Activated T-cell treated with anti-CD3 and anti-CD28 coated beads, Interleukin-2, amount 50 U/mL, for 24 hours (primary cell): ENCODE measurements around the gene ATP1A2.
"Not testable (repeated sequence)": the region's sequence is repeated elsewhere in the genome, so short reads cannot be mapped to it uniquely, and the experiment has no call there.

Source experiments
- DNase-seq: peaks from one replicate; pipeline ENCODE4 v3.0.0-alpha.2; 2020
- H3K27ac Mint-ChIP-seq: 2 replicates; pipeline ENCODE4 v1.8.0; 2020; ENCODE audit warnings: mild to moderate bottlenecking, mixed read lengths
- H3K27me3 Mint-ChIP-seq: 2 replicates; pipeline ENCODE4 v1.8.0; 2020; ENCODE audit warnings: mixed read lengths
- H3K36me3 Mint-ChIP-seq: 2 replicates; pipeline ENCODE4 v1.8.0; 2020; ENCODE audit warnings: low read depth, mixed read lengths
- H3K4me1 Mint-ChIP-seq: 2 replicates; pipeline ENCODE4 v1.8.0; 2020; ENCODE audit warnings: low read depth, mixed read lengths
- H3K4me3 Mint-ChIP-seq: 2 replicates; pipeline ENCODE4 v1.8.0; 2020; ENCODE audit warnings: mild to moderate bottlenecking, moderate library complexity, mixed read lengths
- H3K9me3 Mint-ChIP-seq: 2 replicates; pipeline ENCODE4 v1.8.0; 2020; ENCODE audit warnings: mixed read lengths

The ATP1A2 gene

DNA sequence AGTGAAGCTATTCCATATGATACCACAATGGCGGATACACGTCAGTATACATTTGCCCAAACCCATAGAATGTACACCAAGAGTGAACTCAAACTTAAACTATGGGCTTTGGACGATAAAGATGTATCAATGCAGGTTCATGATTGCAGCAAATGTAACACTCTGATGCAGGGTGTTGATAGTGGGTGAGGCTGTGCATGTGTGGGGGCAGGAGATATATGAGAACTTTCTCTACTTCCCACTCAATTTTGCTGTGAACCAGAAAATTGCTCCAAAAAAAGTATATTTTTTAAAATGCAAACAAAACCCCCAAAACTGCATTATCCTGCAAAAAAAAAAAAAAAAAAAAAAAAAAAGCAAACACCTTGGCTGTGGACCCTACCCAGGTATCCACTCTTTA, 3.4 kb downstream of the ATP1A2 start:
- Mint-ChIP-seq H3K27ac (no peak overlapping the region), H3K4me1 (no peaks in the 10 kb centered on the region), H3K9me3 (no peaks in the 10 kb centered on the region), H3K36me3 (no peaks in the 10 kb centered on the region), H3K27me3 (peaks cover 22% of the 10 kb centered on the region), H3K4me3 (no peak overlapping the region)
- DNase-seq = no peak

DNA sequence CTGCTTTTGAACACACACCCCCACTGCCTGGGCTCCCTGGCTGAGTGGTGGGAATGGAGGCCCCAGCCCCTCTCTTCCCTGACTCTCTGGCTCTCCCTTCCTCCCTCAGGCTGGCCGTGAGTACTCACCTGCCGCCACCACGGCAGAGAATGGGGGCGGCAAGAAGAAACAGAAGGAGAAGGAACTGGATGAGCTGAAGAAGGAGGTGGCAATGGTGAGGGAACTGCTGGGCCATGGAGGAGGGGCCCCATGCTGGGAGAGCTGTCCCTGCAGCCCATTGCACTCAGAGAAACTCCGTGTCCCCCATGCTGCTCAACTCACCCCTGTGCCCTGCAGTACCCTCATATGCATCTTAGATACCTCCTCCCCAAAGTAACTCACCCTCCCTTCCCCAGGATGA, 5.2 kb downstream of the ATP1A2 start:
- Mint-ChIP-seq H3K27me3 (peaks cover 20% of the 10 kb centered on the region), H3K27ac (no peak overlapping the region), H3K9me3 (no peaks in the 10 kb centered on the region), H3K4me3 (no peak overlapping the region), H3K36me3 (no peaks in the 10 kb centered on the region), H3K4me1 (no peaks in the 10 kb centered on the region)
- DNase-seq = no peak

- H3K27ac Mint-ChIP-seq = no peak overlapping the region
- H3K4me1 Mint-ChIP-seq = no peaks in the 10 kb centered on the region
- H3K4me3 Mint-ChIP-seq = no peak overlapping the region
- peaks cover 16% of the 10 kb centered on the region for H3K27me3 Mint-ChIP-seq
- no peaks in the 10 kb centered on the region for H3K36me3 Mint-ChIP-seq
- DNase-seq = no peak
- no peaks in the 10 kb centered on the region for H3K9me3 Mint-ChIP-seq
These were observed 5.8 kb downstream of the ATP1A2 start for GRCh38 chr1:160121388-160121787.

DNA sequence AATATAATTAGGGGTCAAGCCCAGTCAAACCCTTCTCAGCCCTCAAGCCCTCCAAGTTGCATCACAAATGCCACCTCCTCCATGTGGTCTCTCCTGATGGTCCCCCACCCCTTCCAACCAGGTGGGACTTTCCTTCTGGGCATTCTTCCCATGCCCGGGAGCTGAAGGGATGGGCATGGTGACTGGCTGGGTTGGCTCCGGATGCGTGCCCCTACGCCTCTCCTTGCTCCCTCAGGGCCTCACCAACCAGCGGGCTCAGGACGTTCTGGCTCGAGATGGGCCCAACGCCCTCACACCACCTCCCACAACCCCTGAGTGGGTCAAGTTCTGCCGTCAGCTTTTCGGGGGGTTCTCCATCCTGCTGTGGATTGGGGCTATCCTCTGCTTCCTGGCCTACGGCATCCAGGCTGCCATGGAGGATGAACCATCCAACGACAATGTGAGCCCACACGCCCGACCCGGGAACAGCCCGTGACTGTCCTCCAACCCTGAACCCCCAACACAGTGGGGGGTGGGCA, 7.5 kb downstream of the ATP1A2 start:
- Mint-ChIP-seq H3K27me3 (peaks cover 4% of the 10 kb centered on the region), H3K9me3 (no peaks in the 10 kb centered on the region), H3K36me3 (no peaks in the 10 kb centered on the region), H3K4me1 (no peaks in the 10 kb centered on the region), H3K27ac (no peak overlapping the region), H3K4me3 (no peak overlapping the region)
- no peak for DNase-seq

DNA sequence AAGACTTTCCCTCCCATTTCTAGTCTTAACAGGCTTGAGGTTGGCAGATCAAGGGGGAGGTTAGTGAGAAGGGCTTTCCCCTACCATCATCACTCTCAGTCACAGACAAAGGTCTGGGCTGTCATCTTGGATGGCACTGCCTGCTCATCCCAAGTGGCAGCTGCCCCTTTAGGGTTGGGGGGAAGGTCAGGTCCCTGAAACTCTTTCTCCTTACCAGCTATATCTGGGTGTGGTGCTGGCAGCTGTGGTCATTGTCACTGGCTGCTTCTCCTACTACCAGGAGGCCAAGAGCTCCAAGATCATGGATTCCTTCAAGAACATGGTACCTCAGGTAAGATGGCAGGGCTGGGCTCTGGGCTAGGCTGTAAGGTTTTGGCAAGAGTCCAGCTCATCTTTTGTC, 8.2 kb downstream of the ATP1A2 start:
- DNase-seq = no peak
- no peaks in the 10 kb centered on the region for H3K36me3 Mint-ChIP-seq
- no peaks in the 10 kb centered on the region for H3K27me3 Mint-ChIP-seq
- H3K4me1 Mint-ChIP-seq = no peaks in the 10 kb centered on the region
- H3K4me3 Mint-ChIP-seq = no peak overlapping the region
- H3K9me3 Mint-ChIP-seq = no peaks in the 10 kb centered on the region
- no peak overlapping the region for H3K27ac Mint-ChIP-seq

GRCh38 chr1:160124705-160125478, 9.3 kb downstream of the ATP1A2 start:
- no peaks in the 10 kb centered on the region for H3K9me3 Mint-ChIP-seq
- H3K4me1 Mint-ChIP-seq = no peaks in the 10 kb centered on the region
- no peak overlapping the region for H3K4me3 Mint-ChIP-seq
- no peaks in the 10 kb centered on the region for H3K27me3 Mint-ChIP-seq
- DNase-seq = no peak
- H3K27ac Mint-ChIP-seq = no peak overlapping the region
- no peaks in the 10 kb centered on the region for H3K36me3 Mint-ChIP-seq

GRCh38 chr1:160125746-160126145, 10.2 kb downstream of the ATP1A2 start:
- H3K4me3 Mint-ChIP-seq = no peak overlapping the region

GRCh38 chr1:160126342-160126741, 10.8 kb downstream of the ATP1A2 start:
- H3K27ac Mint-ChIP-seq = not testable (repeated sequence)

More at GRCh38 chr1:160125746-160126145, 10.2 kb downstream of the ATP1A2 start:
- H3K27me3 Mint-ChIP-seq = peaks cover 3% of the 10 kb centered on the region
- no peak overlapping the region for H3K27ac Mint-ChIP-seq
- no peaks in the 10 kb centered on the region for H3K9me3 Mint-ChIP-seq
- H3K4me1 Mint-ChIP-seq = no peaks in the 10 kb centered on the region
- DNase-seq = no peak
- no peaks in the 10 kb centered on the region for H3K36me3 Mint-ChIP-seq

DNA sequence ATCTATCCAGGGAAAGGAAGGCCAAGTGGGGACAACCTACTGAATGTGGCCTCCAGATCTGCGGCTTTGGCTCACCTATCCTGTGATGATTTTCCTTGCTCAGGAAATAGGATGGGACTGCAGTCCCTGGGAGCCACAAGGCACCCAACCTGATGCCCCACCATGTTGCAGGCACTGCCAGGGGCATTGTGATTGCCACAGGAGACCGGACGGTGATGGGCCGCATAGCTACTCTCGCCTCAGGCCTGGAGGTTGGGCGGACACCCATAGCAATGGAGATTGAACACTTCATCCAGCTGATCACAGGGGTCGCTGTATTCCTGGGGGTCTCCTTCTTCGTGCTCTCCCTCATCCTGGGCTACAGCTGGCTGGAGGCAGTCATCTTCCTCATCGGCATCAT, 11.8 kb downstream of the ATP1A2 start:
- Mint-ChIP-seq H3K27ac (no peak overlapping the region), H3K4me3 (no peak overlapping the region), H3K4me1 (no peaks in the 10 kb centered on the region), H3K36me3 (no peaks in the 10 kb centered on the region), H3K9me3 (no peaks in the 10 kb centered on the region), H3K27me3 (peaks cover 8% of the 10 kb centered on the region)
- DNase-seq = no peak

More at GRCh38 chr1:160126342-160126741, 10.8 kb downstream of the ATP1A2 start:
- not testable (repeated sequence) for H3K4me1 Mint-ChIP-seq, H3K27me3 Mint-ChIP-seq, H3K9me3 Mint-ChIP-seq, DNase-seq, H3K4me3 Mint-ChIP-seq, H3K36me3 Mint-ChIP-seq

DNA sequence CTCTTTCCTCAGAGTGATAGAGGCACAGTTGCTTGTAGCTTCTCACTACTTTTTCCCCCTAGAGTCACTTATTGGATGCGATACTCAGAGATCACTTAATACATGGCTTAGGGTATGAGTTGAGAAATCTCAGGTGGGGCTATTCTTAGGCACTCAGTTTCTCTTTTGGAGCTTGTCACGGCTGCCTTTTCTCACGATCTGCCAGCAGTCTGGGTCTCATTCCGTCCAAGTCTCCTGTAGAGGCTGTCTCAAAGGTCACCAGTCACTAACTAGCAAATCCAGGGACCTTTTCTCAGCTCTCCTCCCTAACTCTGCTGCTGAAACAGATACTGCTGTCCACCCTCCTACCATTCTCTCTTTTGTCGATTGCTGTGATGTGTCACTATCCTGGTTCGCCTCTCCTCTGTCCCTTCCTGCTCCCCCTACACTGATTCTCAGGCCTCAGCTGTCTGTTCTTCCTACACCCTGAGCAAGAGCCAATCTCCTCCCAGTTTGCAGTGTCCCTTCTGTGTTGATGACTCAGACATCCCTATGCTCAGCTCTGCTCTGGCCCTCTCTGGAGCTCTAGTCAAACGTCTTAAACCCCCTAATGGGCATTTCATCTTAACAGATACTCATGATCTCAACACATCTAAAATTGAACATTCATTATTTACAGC, 12.4 kb downstream of the ATP1A2 start:
- H3K27me3 Mint-ChIP-seq = peaks cover 8% of the 10 kb centered on the region

DNA sequence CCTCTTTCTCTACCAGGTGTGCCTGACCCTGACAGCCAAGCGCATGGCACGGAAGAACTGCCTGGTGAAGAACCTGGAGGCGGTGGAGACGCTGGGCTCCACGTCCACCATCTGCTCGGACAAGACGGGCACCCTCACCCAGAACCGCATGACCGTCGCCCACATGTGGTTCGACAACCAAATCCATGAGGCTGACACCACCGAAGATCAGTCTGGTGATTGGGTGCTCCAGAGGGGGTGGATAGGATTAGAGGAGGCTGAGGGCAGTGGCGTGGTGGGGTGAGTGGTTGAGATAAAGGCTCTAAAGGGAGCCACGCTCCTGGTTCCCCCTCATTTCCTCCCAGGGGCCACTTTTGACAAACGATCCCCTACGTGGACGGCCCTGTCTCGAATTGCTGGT, 13.1 kb downstream of the ATP1A2 start:
- H3K36me3 Mint-ChIP-seq = no peaks in the 10 kb centered on the region
- DNase-seq = no peak
- H3K27ac Mint-ChIP-seq = no peak overlapping the region
- peaks cover 8% of the 10 kb centered on the region for H3K27me3 Mint-ChIP-seq
- no peak overlapping the region for H3K4me3 Mint-ChIP-seq
- H3K9me3 Mint-ChIP-seq = no peaks in the 10 kb centered on the region
- H3K4me1 Mint-ChIP-seq = no peaks in the 10 kb centered on the region

More for the DNA sequence above, 12.4 kb downstream of the ATP1A2 start:
- Mint-ChIP-seq H3K36me3 (no peaks in the 10 kb centered on the region), H3K27ac (no peak overlapping the region), H3K4me1 (no peaks in the 10 kb centered on the region), H3K4me3 (no peak overlapping the region), H3K9me3 (no peaks in the 10 kb centered on the region)
- no peak for DNase-seq

DNA sequence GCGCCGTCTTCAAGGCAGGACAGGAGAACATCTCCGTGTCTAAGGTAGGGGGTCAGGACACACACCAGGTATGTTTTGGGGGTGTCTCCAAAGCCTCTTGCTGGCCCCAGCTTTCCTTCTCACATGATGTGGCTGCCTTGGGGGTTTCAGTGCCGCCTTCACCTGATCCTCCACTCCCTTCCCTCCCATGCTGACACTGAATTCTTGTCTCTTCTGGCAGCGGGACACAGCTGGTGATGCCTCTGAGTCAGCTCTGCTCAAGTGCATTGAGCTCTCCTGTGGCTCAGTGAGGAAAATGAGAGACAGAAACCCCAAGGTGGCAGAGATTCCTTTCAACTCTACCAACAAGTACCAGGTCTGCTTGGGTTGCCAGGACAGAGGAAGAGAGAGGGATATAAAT, 13.5 kb downstream of the ATP1A2 start:
- no peak for DNase-seq
- Mint-ChIP-seq H3K27ac (no peak overlapping the region), H3K27me3 (peaks cover 8% of the 10 kb centered on the region)

DNA sequence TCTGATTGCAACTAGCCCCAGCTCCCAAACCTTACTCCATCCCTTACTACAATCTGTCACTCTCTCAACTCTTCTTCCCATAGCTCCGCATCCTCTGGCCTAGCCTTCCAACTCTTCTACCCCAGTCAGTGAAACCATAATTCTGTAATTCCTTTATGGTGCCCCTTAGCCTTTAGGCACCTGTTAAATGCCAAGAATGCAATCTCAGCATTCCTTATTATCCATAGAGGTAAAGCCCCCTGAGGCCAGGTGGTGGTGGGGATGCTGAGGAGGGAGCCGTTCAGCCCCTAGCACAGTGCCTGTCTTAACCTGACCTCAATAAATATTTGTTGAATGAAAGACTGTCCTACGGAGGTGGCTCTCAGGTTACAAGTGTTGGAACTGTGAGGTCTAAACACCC, 14.0 kb downstream of the ATP1A2 start:
- H3K4me3 Mint-ChIP-seq = no peak overlapping the region
- DNase-seq = no peak
- no peaks in the 10 kb centered on the region for H3K9me3 Mint-ChIP-seq
- H3K27me3 Mint-ChIP-seq = peaks cover 8% of the 10 kb centered on the region
- no peak overlapping the region for H3K27ac Mint-ChIP-seq
- H3K36me3 Mint-ChIP-seq = no peaks in the 10 kb centered on the region
- no peaks in the 10 kb centered on the region for H3K4me1 Mint-ChIP-seq

More for the DNA sequence above, 13.5 kb downstream of the ATP1A2 start:
- Mint-ChIP-seq H3K36me3 (no peaks in the 10 kb centered on the region), H3K4me1 (no peaks in the 10 kb centered on the region), H3K9me3 (no peaks in the 10 kb centered on the region), H3K4me3 (no peak overlapping the region)

- no peaks in the 10 kb centered on the region for H3K4me1 Mint-ChIP-seq
- H3K4me3 Mint-ChIP-seq = no peak overlapping the region
These were observed 14.4 kb downstream of the ATP1A2 start for GRCh38 chr1:160129966-160130365.

GRCh38 chr1:160130486-160130885, 14.9 kb downstream of the ATP1A2 start:
- peaks cover 8% of the 10 kb centered on the region for H3K27me3 Mint-ChIP-seq
- no peak overlapping the region for H3K27ac Mint-ChIP-seq
- DNase-seq = no peak
- no peaks in the 10 kb centered on the region for H3K36me3 Mint-ChIP-seq
- no peak overlapping the region for H3K4me3 Mint-ChIP-seq
- no peaks in the 10 kb centered on the region for H3K4me1 Mint-ChIP-seq
- H3K9me3 Mint-ChIP-seq = no peaks in the 10 kb centered on the region

More at GRCh38 chr1:160129966-160130365, 14.4 kb downstream of the ATP1A2 start:
- Mint-ChIP-seq H3K27ac (no peak overlapping the region), H3K36me3 (no peaks in the 10 kb centered on the region), H3K9me3 (no peaks in the 10 kb centered on the region), H3K27me3 (peaks cover 8% of the 10 kb centered on the region)
- DNase-seq = no peak
